HEK293 (cell line): Measurements from ENCODE around the gene MC1R.

Source experiments
- CTCF ChIA-PET: fragments of 350-600 bp; formaldehyde crosslinking; extraction: SDS; loops from one replicate; lab custom pipeline; 2021; ENCODE audit warnings: antibody characterized with exemption; lab: Yijun Ruan, JAX
- POLR2A ChIA-PET: fragments of 300-600 bp; formaldehyde crosslinking; extraction: SDS; loops from one replicate; lab custom pipeline; 2020; ENCODE audit warnings: antibody characterized with exemption, inconsistent platforms; lab: Yijun Ruan, JAX
- H3K27ac ChIP-seq: fragments of 200-500 bp; sonication (Bioruptor generic); 2 replicates; pipeline ENCODE4 v1.5.1; 2014; ENCODE audit warnings: low read depth, low read length, control low read depth, inconsistent platforms; ENCODE audit errors: extremely low read depth
- H3K36me3 ChIP-seq, 2 experiments: fragments of 200-500 bp in 1 of 2; sonication (Bioruptor generic) in 1 of 2; 1 replicate in 1 of 2; 2 replicates in 1 of 2; pipeline ENCODE4 v1.5.1; 2014 to 2017; ENCODE audit warnings: inconsistent platforms in 2 of 2, low read length in 2 of 2; ENCODE audit not compliant: control insufficient read depth in 2 of 2, insufficient read depth in 1 of 2
- H3K4me1 ChIP-seq: fragments of 200-500 bp; sonication (Bioruptor generic); 2 replicates; pipeline ENCODE4 v1.5.1; 2014; ENCODE audit warnings: mild to moderate bottlenecking, low read length, inconsistent platforms; ENCODE audit not compliant: control insufficient read depth, insufficient read depth
- H3K4me3 ChIP-seq: 2 replicates; pipeline ENCODE4 v1.5.1; 2011; ENCODE audit warnings: low read depth, mild to moderate bottlenecking, control low read depth, low read length, moderate library complexity
- H3K9me3 ChIP-seq: fragments of 200-500 bp; sonication (Bioruptor generic); 2 replicates; pipeline ENCODE4 v1.5.1; 2014; ENCODE audit warnings: low read depth, low read length, inconsistent platforms; ENCODE audit not compliant: control insufficient read depth, insufficient read depth
- BCL11B ChIP-seq: fragments of 450-650 bp; formaldehyde crosslinking; IDR thresholded peaks from 2 replicates; pipeline ENCODE4 v1.5.1; 2016; ENCODE audit warnings: low read depth, missing biosample characterization, missing genetic modification characterization
- SCRT2 ChIP-seq: fragments of 450-650 bp; formaldehyde crosslinking; IDR thresholded peaks from 2 replicates; pipeline ENCODE4 v1.5.1; 2016; ENCODE audit warnings: missing biosample characterization, missing genetic modification characterization
- SETDB1 ChIP-seq: IDR thresholded peaks from one replicate; pipeline ENCODE4 v1.6.1; 2017; ENCODE audit warnings: mild to moderate bottlenecking, low read length, moderate library complexity, mixed read lengths; ENCODE audit not compliant: insufficient read length
- TCF7L2 ChIP-seq: IDR thresholded peaks from 2 replicates; pipeline ENCODE4 v1.6.1; 2011; ENCODE audit warnings: low read depth, mild to moderate bottlenecking, inconsistent platforms, low read length, moderate library complexity, borderline replicate concordance
- ZBTB6 ChIP-seq: fragments of 450-650 bp; formaldehyde crosslinking; IDR thresholded peaks from 2 replicates; pipeline ENCODE4 v1.5.1; 2017; ENCODE audit warnings: missing biosample characterization, missing genetic modification characterization
- ZFP41 ChIP-seq: fragments of 450-650 bp; formaldehyde crosslinking; IDR thresholded peaks from 2 replicates; pipeline ENCODE4 v1.5.1; 2016; ENCODE audit warnings: missing biosample characterization, missing genetic modification characterization, borderline replicate concordance
- ZNF175 ChIP-seq: fragments of 450-650 bp; formaldehyde crosslinking; IDR thresholded peaks from 2 replicates; pipeline ENCODE4 v1.5.1; 2016; ENCODE audit warnings: missing biosample characterization, missing genetic modification characterization
- ZNF221 ChIP-seq: fragments of 450-650 bp; formaldehyde crosslinking; IDR thresholded peaks from 2 replicates; pipeline ENCODE4 v1.5.1; 2017; ENCODE audit warnings: missing biosample characterization, missing genetic modification characterization, borderline replicate concordance
- ZNF223 ChIP-seq: fragments of 450-650 bp; formaldehyde crosslinking; IDR thresholded peaks from 2 replicates; pipeline ENCODE4 v1.5.1; 2016; ENCODE audit warnings: missing biosample characterization, missing genetic modification characterization
- ZNF416 ChIP-seq: fragments of 450-650 bp; formaldehyde crosslinking; IDR thresholded peaks from 2 replicates; pipeline ENCODE4 v1.5.1; 2016; ENCODE audit warnings: missing biosample characterization, missing genetic modification characterization
- ZNF423 ChIP-seq: fragments of 450-650 bp; formaldehyde crosslinking; IDR thresholded peaks from 2 replicates; pipeline ENCODE4 v1.5.1; 2016; ENCODE audit warnings: missing biosample characterization, missing genetic modification characterization
- ZNF510 ChIP-seq: fragments of 450-650 bp; formaldehyde crosslinking; IDR thresholded peaks from 2 replicates; pipeline ENCODE4 v1.5.1; 2018; ENCODE audit warnings: mild to moderate bottlenecking, missing genetic modification characterization, missing biosample characterization; ENCODE audit not compliant: insufficient replicate concordance
- ZNF530 ChIP-seq: fragments of 450-650 bp; formaldehyde crosslinking; IDR thresholded peaks from 2 replicates; pipeline ENCODE4 v1.5.1; 2016; ENCODE audit warnings: low read depth, missing biosample characterization, missing genetic modification characterization
- ZNF610 ChIP-seq: fragments of 450-650 bp; formaldehyde crosslinking; IDR thresholded peaks from 2 replicates; pipeline ENCODE4 v1.5.1; 2016; ENCODE audit warnings: missing biosample characterization, missing genetic modification characterization, borderline replicate concordance
- ZNF707 ChIP-seq: fragments of 450-650 bp; formaldehyde crosslinking; IDR thresholded peaks from 2 replicates; pipeline ENCODE4 v1.5.1; 2016; ENCODE audit warnings: missing biosample characterization, missing genetic modification characterization
- ZNF768 ChIP-seq: fragments of 450-650 bp; formaldehyde crosslinking; IDR thresholded peaks from 2 replicates; pipeline ENCODE4 v1.5.1; 2018; ENCODE audit warnings: missing biosample characterization, mild to moderate bottlenecking, missing genetic modification characterization
- ZNF776 ChIP-seq: fragments of 450-650 bp; formaldehyde crosslinking; IDR thresholded peaks from 2 replicates; pipeline ENCODE4 v1.5.0; 2017; ENCODE audit warnings: missing biosample characterization, missing genetic modification characterization, borderline replicate concordance
- ZSCAN30 ChIP-seq: fragments of 450-650 bp; IDR thresholded peaks from 2 replicates; pipeline ENCODE4 v1.5.1; 2018; ENCODE audit warnings: missing biosample characterization, mild to moderate bottlenecking, missing genetic modification characterization, moderate library complexity
- TF ChIP-seq, protein P1 (sequence below): fragments of 450-650 bp; formaldehyde crosslinking; IDR thresholded peaks from 2 replicates; pipeline ENCODE4 v1.5.1; 2016; ENCODE audit warnings: missing biosample characterization, missing genetic modification characterization, borderline replicate concordance
- TF ChIP-seq, protein P2 (sequence below): fragments of 450-650 bp; formaldehyde crosslinking; IDR thresholded peaks from 2 replicates; pipeline ENCODE4 v1.5.1; 2016; ENCODE audit warnings: missing biosample characterization, missing genetic modification characterization
- TF ChIP-seq, protein P3 (sequence below): fragments of 450-650 bp; formaldehyde crosslinking; IDR thresholded peaks from 2 replicates; pipeline ENCODE4 v1.5.1; 2016; ENCODE audit warnings: missing biosample characterization, missing genetic modification characterization

MC1R gene

GRCh38 chr16:89936508-89936907 lies 17.8 kb downstream of the MC1R start:
- Histone ChIP-seq H3K4me3 (no peak overlapping the region), H3K36me3 (peaks cover 0 to 5% of the 10 kb centered on the region in 2 experiments; a peak in 1 of 3 replicates), H3K4me1 (no peaks in the 10 kb centered on the region), H3K9me3 (no peaks in the 10 kb centered on the region), H3K27ac (no peak overlapping the region)
- CTCF ChIA-PET, result no interaction called here
- POLR2A ChIA-PET, result no interaction called here
- no peak for TF ChIP-seq ZNF707 (tag by site-specific recombination)
- no peak for TF ChIP-seq ZNF776
- TF ChIP-seq ZSCAN30 (tag by site-specific recombination), result no peak
- TF ChIP-seq ZFP41 (tag by site-specific recombination), result no peak
- TF ChIP-seq ZNF768 (tag by site-specific recombination), result no peak
- no peak for TF ChIP-seq ZNF610 (tag by site-specific recombination)
- TF ChIP-seq, protein P1, sequence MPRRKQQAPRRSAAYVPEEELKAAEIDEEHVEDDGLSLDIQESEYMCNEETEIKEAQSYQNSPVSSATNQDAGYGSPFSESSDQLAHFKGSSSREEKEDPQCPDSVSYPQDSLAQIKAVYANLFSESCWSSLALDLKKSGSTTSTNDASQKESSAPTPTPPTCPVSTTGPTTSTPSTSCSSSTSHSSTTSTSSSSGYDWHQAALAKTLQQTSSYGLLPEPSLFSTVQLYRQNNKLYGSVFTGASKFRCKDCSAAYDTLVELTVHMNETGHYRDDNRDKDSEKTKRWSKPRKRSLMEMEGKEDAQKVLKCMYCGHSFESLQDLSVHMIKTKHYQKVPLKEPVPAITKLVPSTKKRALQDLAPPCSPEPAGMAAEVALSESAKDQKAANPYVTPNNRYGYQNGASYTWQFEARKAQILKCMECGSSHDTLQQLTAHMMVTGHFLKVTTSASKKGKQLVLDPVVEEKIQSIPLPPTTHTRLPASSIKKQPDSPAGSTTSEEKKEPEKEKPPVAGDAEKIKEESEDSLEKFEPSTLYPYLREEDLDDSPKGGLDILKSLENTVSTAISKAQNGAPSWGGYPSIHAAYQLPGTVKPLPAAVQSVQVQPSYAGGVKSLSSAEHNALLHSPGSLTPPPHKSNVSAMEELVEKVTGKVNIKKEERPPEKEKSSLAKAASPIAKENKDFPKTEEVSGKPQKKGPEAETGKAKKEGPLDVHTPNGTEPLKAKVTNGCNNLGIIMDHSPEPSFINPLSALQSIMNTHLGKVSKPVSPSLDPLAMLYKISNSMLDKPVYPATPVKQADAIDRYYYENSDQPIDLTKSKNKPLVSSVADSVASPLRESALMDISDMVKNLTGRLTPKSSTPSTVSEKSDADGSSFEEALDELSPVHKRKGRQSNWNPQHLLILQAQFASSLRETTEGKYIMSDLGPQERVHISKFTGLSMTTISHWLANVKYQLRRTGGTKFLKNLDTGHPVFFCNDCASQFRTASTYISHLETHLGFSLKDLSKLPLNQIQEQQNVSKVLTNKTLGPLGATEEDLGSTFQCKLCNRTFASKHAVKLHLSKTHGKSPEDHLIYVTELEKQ (tag by site-specific recombination), result no peak
- TF ChIP-seq ZNF510 (tag by site-specific recombination), result no peak
- TF ChIP-seq, protein P2, sequence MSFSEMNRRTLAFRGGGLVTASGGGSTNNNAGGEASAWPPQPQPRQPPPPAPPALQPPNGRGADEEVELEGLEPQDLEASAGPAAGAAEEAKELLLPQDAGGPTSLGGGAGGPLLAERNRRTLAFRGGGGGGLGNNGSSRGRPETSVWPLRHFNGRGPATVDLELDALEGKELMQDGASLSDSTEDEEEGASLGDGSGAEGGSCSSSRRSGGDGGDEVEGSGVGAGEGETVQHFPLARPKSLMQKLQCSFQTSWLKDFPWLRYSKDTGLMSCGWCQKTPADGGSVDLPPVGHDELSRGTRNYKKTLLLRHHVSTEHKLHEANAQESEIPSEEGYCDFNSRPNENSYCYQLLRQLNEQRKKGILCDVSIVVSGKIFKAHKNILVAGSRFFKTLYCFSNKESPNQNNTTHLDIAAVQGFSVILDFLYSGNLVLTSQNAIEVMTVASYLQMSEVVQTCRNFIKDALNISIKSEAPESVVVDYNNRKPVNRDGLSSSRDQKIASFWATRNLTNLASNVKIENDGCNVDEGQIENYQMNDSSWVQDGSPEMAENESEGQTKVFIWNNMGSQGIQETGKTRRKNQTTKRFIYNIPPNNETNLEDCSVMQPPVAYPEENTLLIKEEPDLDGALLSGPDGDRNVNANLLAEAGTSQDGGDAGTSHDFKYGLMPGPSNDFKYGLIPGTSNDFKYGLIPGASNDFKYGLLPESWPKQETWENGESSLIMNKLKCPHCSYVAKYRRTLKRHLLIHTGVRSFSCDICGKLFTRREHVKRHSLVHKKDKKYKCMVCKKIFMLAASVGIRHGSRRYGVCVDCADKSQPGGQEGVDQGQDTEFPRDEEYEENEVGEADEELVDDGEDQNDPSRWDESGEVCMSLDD (tag by site-specific recombination), result no peak
- TF ChIP-seq ZNF221 (tag by site-specific recombination), result no peak

DNA sequence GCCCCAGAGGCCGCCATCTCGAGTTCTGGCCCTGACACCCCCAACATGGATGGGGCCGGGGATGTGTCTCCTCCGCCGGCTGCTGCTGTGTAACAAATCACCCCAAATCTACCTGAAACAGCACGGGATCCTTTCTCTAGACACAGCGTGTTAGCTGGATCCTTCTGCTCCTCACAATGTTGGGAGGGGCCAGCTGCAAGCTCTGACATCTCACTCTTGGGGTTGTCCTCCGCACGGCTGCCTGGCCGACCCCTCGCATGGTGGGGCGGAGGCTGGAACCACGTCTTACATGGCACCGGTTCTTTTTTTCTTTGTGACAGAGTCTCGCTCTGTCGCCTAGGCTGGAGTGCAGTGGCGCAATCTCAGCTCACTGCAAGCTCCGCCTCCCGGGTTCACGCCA lies 18.3 kb downstream of the MC1R start:
- H3K4me3 ChIP-seq, result no peak overlapping the region
- no peak for TF ChIP-seq ZNF423 (tag by site-specific recombination)
- no peak for TF ChIP-seq TCF7L2
- no peak for TF ChIP-seq ZNF223
- TF ChIP-seq SCRT2 (tag by site-specific recombination), result no peak
- H3K4me1 ChIP-seq, result no peaks in the 10 kb centered on the region
- ChIA-PET POLR2A (interaction anchor here (1.0 kb wide), 1 partner anchor 8 kb away, joined by 3 read pairs; no protein-coding TSS in a partner anchor), CTCF (no interaction called here)
- H3K36me3 ChIP-seq, result peaks cover 0 to 5% of the 10 kb centered on the region in 2 experiments; a peak in 1 of 3 replicates
- H3K9me3 ChIP-seq, result no peaks in the 10 kb centered on the region
- H3K27ac ChIP-seq, result no peak overlapping the region

- ChIA-PET CTCF (no interaction called here), POLR2A (interaction anchor here (0.6 to 1.0 kb wide), 3 partner anchors 9 to 604 kb away, joined by 3 to 4 read pairs (median 3); no protein-coding TSS in a partner anchor)
- H3K9me3 ChIP-seq, result no peaks in the 10 kb centered on the region
- no peak overlapping the region for H3K4me3 ChIP-seq
- H3K27ac ChIP-seq, result no peak overlapping the region
- TF ChIP-seq ZBTB6 (tag by site-specific recombination) (no peak), BCL11B (tag by site-specific recombination) (no peak), ZNF530 (tag by site-specific recombination) (no peak), ZNF175 (tag by site-specific recombination) (no peak), ZNF416 (tag by site-specific recombination) (no peak), SETDB1 (no peak)
- TF ChIP-seq, protein P3, sequence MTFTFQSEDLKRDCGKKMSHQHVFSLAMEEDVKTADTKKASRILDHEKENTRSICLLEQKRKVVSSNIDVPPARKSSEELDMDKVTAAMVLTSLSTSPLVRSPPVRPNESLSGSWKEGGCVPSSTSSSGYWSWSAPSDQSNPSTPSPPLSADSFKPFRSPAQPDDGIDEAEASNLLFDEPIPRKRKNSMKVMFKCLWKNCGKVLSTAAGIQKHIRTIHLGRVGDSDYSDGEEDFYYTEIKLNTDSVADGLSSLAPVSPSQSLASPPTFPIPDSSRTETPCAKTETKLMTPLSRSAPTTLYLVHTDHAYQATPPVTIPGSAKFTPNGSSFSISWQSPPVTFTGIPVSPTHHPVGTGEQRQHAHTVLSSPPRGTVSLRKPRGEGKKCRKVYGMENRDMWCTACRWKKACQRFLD (tag by site-specific recombination), result no peak
- H3K36me3 ChIP-seq, result peaks cover 0 to 5% of the 10 kb centered on the region in 2 experiments; a peak in 1 of 3 replicates
- no peaks in the 10 kb centered on the region for H3K4me1 ChIP-seq
Measured at GRCh38 chr16:89938175-89938885, 19.7 kb downstream of the MC1R start.
